OCI-LY3 (cell line): ENCODE measurements around the gene SLC17A9.

Experiments used
- EZH2phosphoT487 ChIP-seq: fragments of 200-600 bp; shearing (Covaris generic); IDR thresholded peaks from 2 replicates; pipeline ENCODE4 v1.6.1; 2018; ENCODE audit warnings: antibody characterized with exemption, mixed run types, low read depth
- TF ChIP-seq, protein P1 (sequence below): fragments of 200-600, 300-600 bp; sonication (generic); IDR thresholded peaks from 2 replicates; pipeline ENCODE4 v1.5.1; 2014; ENCODE audit warnings: antibody characterized with exemption, low read length, low read depth

DNA sequence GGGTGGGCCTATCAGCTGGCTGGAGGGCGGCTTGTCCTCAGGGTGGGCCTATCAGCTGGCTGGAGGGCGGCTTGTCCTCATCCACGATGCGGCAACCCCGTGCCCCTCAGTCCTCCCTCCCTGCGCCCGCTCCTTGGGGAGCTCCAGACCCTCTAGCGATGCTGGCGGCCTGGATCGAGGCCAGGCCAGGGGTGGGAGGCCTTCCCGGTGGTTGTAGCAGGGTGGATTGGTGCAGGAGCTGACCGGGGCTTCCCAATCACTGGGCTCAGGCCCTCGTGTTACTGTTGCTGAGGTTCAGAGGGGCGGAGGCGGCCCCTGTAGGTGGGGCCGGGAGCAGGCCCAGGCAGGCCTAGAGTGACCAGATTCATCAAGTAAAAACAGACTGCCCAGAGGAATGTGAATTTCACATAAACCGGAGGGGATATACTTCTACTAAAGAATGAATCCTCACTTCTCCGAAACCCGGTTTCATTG, 8.8 kb downstream of the SLC17A9 start:
- TF ChIP-seq, protein P1, sequence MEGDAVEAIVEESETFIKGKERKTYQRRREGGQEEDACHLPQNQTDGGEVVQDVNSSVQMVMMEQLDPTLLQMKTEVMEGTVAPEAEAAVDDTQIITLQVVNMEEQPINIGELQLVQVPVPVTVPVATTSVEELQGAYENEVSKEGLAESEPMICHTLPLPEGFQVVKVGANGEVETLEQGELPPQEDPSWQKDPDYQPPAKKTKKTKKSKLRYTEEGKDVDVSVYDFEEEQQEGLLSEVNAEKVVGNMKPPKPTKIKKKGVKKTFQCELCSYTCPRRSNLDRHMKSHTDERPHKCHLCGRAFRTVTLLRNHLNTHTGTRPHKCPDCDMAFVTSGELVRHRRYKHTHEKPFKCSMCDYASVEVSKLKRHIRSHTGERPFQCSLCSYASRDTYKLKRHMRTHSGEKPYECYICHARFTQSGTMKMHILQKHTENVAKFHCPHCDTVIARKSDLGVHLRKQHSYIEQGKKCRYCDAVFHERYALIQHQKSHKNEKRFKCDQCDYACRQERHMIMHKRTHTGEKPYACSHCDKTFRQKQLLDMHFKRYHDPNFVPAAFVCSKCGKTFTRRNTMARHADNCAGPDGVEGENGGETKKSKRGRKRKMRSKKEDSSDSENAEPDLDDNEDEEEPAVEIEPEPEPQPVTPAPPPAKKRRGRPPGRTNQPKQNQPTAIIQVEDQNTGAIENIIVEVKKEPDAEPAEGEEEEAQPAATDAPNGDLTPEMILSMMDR: no peak
- TF ChIP-seq EZH2phosphoT487: no peak
